KMS-11 (cell line): ENCODE measurements around the gene PKIB.

ENCODE experiments used
- H2AFZ ChIP-seq: fragments of 200-600 bp; sonication (generic); 2 replicates; pipeline ENCODE4 v1.6.1; 2016; ENCODE audit warnings: antibody characterized with exemption, mixed run types, low read depth
- H3K27ac ChIP-seq: fragments of 200-600 bp; sonication (generic); 2 replicates; pipeline ENCODE4 v1.6.1; 2016; ENCODE audit warnings: mild to moderate bottlenecking, mixed run types
- H3K27me3 ChIP-seq: fragments of 200-600 bp; sonication (generic); 2 replicates; pipeline ENCODE4 v1.6.1; 2017; ENCODE audit warnings: mild to moderate bottlenecking, low read depth, mixed run types, moderate library complexity; ENCODE audit not compliant: insufficient read depth
- H3K36me3 ChIP-seq: fragments of 200-600 bp; sonication (generic); 2 replicates; pipeline ENCODE4 v1.6.1; 2017; ENCODE audit warnings: mild to moderate bottlenecking, mixed run types; ENCODE audit not compliant: insufficient read depth
- H3K4me1 ChIP-seq: fragments of 200-600 bp; sonication (generic); 2 replicates; pipeline ENCODE4 v1.6.1; 2016; ENCODE audit warnings: mild to moderate bottlenecking, low read depth, mixed run types; ENCODE audit not compliant: poor library complexity, severe bottlenecking
- H3K4me2 ChIP-seq: fragments of 200-600 bp; sonication (generic); 2 replicates; pipeline ENCODE4 v1.7.0; 2016; ENCODE audit warnings: mild to moderate bottlenecking, mixed run types
- H3K4me3 ChIP-seq: fragments of 200-600 bp; sonication (generic); IDR thresholded peaks from 2 replicates; pipeline ENCODE4 v1.6.1; 2017; ENCODE audit warnings: low read depth, low read length, mixed read lengths; ENCODE audit not compliant: insufficient read depth
- H3K79me2 ChIP-seq: fragments of 200-600 bp; sonication (generic); 2 replicates; pipeline ENCODE4 v1.6.1; 2016; ENCODE audit warnings: low read depth, mixed run types; ENCODE audit not compliant: insufficient read depth
- H3K9ac ChIP-seq: fragments of 200-600 bp; sonication (generic); 2 replicates; pipeline ENCODE4 v1.6.1; 2016; ENCODE audit warnings: mild to moderate bottlenecking, mixed run types
- H4K20me1 ChIP-seq: fragments of 200-600 bp; sonication (generic); 2 replicates; pipeline ENCODE4 v1.6.1; 2016; ENCODE audit warnings: mild to moderate bottlenecking, mixed run types; ENCODE audit not compliant: insufficient read depth
- CTCF ChIP-seq: fragments of 200-600 bp; sonication (generic); conservative IDR thresholded peaks from 2 replicates; pipeline ENCODE4 v1.6.1; 2017; ENCODE audit warnings: low read depth, mild to moderate bottlenecking, antibody characterized with exemption, low read length, moderate library complexity, mixed read lengths

The PKIB gene

GRCh38 chr6:122673343-122673961 is 63.2 kb downstream of the PKIB start:
- Histone ChIP-seq H3K36me3 (no peaks in the 10 kb centered on the region), H3K9ac (no peak overlapping the region), H3K4me1 (no peaks in the 10 kb centered on the region), H3K27me3 (no peaks in the 10 kb centered on the region), H3K4me3 (no peak overlapping the region), H3K27ac (no peak overlapping the region), H2AFZ (no peak overlapping the region), H3K79me2 (no peaks in the 10 kb centered on the region), H3K4me2 (no peak overlapping the region), H4K20me1 (no peaks in the 10 kb centered on the region)
- TF ChIP-seq CTCF = no peak

GRCh38 chr6:122676146-122676545 is 65.9 kb downstream of the PKIB start:
- H3K27me3 ChIP-seq = no peaks in the 10 kb centered on the region
- H2AFZ ChIP-seq = no peak overlapping the region
- no peak overlapping the region for H3K4me2 ChIP-seq
- no peak for TF ChIP-seq CTCF
- no peak overlapping the region for H3K27ac ChIP-seq
- H3K36me3 ChIP-seq = no peaks in the 10 kb centered on the region
- no peaks in the 10 kb centered on the region for H3K4me1 ChIP-seq
- no peaks in the 10 kb centered on the region for H3K79me2 ChIP-seq
- no peaks in the 10 kb centered on the region for H4K20me1 ChIP-seq
- no peak overlapping the region for H3K9ac ChIP-seq
- no peak overlapping the region for H3K4me3 ChIP-seq

- H3K9ac ChIP-seq = no peak overlapping the region
- H3K27me3 ChIP-seq = no peaks in the 10 kb centered on the region
- H3K36me3 ChIP-seq = no peaks in the 10 kb centered on the region
- H2AFZ ChIP-seq = no peak overlapping the region
- TF ChIP-seq CTCF = no peak
- no peaks in the 10 kb centered on the region for H4K20me1 ChIP-seq
- no peak overlapping the region for H3K4me2 ChIP-seq
- no peaks in the 10 kb centered on the region for H3K4me1 ChIP-seq
- no peak overlapping the region for H3K4me3 ChIP-seq
- no peak overlapping the region for H3K27ac ChIP-seq
- no peaks in the 10 kb centered on the region for H3K79me2 ChIP-seq
These were observed 66.5 kb downstream of the PKIB start for GRCh38 chr6:122676688-122677087.

GRCh38 chr6:122677406-122677805 is 67.2 kb downstream of the PKIB start:
- no peak for TF ChIP-seq CTCF
- H2AFZ ChIP-seq = no peak overlapping the region
- no peak overlapping the region for H3K9ac ChIP-seq
- no peaks in the 10 kb centered on the region for H3K4me1 ChIP-seq
- H3K36me3 ChIP-seq = no peaks in the 10 kb centered on the region
- H3K27me3 ChIP-seq = no peaks in the 10 kb centered on the region
- H3K4me3 ChIP-seq = no peak overlapping the region
- no peaks in the 10 kb centered on the region for H3K79me2 ChIP-seq
- no peak overlapping the region for H3K27ac ChIP-seq
- no peak overlapping the region for H3K4me2 ChIP-seq
- H4K20me1 ChIP-seq = no peaks in the 10 kb centered on the region
